Body of pancreas (tissue), 4 donors: ENCODE results near the gene THSD7B.

ENCODE experiments used
- POLR2A ChIP-seq, 3 donors: fragments of 450-650 bp; IDR thresholded peaks; one replicate each; pipeline ENCODE4 v1.6.1; 2016; ENCODE audit warnings: antibody characterized with exemption in 3 of 3, mild to moderate bottlenecking in 2 of 3
- TF ChIP-seq, protein P1 (sequence below), 7 experiments: fragments of 450-650 bp in 4 of 7; fragments of 200-600 bp in 3 of 7; sonication (generic) in 3 of 7; IDR thresholded peaks; one replicate each; pipeline ENCODE4 v1.5.1; 2016 to 2019; ENCODE audit warnings: antibody characterized with exemption in 7 of 7

DNA sequence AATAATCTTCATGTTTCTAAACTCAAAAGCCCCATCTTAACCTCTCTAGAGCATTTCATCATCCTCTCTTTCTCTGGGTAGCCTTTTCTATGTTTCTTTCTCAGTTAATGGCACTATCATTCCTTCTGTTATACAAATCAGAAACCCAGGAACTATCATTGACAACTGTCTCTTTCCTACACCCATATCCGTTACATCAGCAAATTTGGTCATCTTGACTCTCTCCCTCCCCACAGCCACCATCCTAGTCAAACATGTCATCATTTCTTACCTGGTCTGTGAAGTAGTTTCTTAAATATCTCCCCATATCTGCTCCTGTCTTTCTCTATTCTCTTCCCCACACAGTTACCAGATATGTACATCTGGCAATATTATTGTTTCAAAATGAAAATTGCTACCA, 62.8 kb downstream of the THSD7B start:
- TF ChIP-seq, protein P1, sequence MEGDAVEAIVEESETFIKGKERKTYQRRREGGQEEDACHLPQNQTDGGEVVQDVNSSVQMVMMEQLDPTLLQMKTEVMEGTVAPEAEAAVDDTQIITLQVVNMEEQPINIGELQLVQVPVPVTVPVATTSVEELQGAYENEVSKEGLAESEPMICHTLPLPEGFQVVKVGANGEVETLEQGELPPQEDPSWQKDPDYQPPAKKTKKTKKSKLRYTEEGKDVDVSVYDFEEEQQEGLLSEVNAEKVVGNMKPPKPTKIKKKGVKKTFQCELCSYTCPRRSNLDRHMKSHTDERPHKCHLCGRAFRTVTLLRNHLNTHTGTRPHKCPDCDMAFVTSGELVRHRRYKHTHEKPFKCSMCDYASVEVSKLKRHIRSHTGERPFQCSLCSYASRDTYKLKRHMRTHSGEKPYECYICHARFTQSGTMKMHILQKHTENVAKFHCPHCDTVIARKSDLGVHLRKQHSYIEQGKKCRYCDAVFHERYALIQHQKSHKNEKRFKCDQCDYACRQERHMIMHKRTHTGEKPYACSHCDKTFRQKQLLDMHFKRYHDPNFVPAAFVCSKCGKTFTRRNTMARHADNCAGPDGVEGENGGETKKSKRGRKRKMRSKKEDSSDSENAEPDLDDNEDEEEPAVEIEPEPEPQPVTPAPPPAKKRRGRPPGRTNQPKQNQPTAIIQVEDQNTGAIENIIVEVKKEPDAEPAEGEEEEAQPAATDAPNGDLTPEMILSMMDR (IDR thresholded peaks at IDR 0.05): no peak
- TF ChIP-seq POLR2A (IDR thresholded peaks at IDR 0.05): no peak
